GM20000 (cell line): ENCODE measurements around the gene PLXND1.

ENCODE experiments used
- DNase-seq: peaks from one replicate; pipeline ENCODE4 v3.0.0; 2012; ENCODE audit warnings: low spot score
- TF ChIP-seq, protein P1 (sequence below): IDR thresholded peaks from 2 replicates; pipeline ENCODE4 v1.5.1; 2012; ENCODE audit warnings: mild to moderate bottlenecking, control low read depth; ENCODE audit errors: extremely low read depth, missing control alignments

The PLXND1 gene

DNA sequence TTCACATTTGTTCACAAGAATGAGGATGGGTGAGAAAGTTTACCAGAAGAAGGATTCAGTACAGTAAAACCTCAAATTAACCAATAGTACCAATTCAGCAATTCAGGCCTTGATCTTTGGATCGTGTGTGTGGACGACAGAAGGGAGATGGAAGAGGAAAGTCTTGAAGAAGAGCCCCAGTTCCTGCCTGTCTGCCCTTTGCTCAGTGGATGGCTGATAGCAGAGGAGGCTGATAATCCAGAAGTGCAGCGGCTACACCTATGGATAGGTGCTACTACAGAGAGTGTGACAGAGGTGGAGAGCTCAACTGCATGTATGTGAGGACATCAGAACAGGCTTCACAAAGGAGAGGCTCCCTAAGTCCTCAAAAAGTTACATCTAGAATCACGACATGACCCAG lies 29.2 kb upstream of the PLXND1 start:
- TF ChIP-seq, protein P1, sequence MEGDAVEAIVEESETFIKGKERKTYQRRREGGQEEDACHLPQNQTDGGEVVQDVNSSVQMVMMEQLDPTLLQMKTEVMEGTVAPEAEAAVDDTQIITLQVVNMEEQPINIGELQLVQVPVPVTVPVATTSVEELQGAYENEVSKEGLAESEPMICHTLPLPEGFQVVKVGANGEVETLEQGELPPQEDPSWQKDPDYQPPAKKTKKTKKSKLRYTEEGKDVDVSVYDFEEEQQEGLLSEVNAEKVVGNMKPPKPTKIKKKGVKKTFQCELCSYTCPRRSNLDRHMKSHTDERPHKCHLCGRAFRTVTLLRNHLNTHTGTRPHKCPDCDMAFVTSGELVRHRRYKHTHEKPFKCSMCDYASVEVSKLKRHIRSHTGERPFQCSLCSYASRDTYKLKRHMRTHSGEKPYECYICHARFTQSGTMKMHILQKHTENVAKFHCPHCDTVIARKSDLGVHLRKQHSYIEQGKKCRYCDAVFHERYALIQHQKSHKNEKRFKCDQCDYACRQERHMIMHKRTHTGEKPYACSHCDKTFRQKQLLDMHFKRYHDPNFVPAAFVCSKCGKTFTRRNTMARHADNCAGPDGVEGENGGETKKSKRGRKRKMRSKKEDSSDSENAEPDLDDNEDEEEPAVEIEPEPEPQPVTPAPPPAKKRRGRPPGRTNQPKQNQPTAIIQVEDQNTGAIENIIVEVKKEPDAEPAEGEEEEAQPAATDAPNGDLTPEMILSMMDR = no peak

DNA sequence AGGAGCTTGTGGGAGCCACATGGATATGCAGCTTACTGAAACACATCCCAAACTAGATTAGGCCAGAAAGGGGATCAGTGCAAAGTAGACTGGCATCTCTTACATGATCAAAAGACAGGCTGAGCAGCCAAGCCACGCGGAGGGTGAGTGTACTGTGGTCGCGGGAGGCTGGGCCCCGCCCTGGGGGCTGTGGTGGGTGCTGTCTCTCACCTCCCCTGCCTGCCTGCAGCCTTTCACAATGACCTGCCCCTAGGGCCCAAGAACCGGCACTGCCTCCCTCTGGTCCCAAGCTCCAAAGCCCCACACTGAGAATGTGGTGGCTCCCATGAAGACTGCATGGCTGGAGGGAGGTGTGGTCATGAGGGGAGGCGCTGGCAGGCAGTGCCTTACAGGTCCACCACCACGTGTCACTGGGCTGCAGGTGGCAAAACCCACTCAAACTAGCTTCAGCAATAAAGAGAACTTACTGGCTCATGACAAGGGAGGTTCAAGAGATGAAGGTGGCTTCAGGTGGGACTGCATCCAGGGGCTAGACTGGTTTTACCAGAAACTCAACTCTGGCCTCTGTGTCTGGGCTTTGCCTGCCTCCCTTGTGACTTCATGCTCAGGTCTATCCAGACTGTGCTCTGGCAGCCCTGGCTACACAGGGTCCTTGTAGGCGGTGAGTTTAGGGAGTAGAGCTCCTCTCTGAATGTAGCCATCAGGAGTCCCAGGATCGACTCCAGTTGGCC lies 27.4 kb upstream of the PLXND1 start:
- TF ChIP-seq, protein P1 = no peak
- no peak for DNase-seq

More for the DNA sequence above, 29.2 kb upstream of the PLXND1 start:
- no peak for DNase-seq

DNA sequence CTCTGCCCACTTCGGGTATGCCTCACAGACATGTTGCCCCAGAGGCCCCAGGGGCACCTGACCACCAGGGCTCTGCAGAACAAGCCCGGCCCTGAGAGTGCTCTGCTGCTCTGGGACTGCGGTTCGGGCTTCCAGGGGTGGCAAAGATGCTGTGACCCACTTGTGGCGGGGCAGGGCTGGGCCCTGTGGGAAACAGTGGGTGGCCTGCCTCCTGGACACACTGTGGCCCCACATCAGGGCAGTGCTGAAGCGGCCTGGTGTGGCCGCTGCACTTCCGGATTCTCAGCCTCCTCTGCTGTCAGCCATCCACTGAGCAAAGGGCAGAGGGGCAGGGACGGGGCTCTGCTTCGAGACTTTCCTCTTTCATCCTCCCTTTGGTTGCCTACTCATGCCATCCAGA lies 26.5 kb upstream of the PLXND1 start:
- TF ChIP-seq, protein P1 = no peak

DNA sequence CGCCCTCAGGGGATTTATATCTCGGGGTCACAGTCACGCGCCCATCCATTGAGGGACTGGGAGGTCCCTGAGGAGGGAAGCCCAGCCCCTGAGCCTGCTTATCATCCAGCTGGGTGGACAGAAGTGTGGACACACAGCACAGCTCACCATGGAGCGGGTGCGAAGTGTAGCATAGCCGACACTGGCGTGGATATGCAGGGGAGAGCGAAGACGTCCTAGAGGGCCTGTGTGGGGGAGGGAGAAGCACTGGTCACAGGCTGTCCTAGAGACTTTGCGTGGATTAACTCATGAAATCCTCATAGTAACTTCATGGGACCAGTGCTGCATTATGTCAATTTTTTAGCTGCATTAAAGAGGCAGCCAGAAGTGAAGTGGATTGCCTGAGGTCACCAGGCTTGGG lies 26.1 kb upstream of the PLXND1 start:
- no peak for DNase-seq
- TF ChIP-seq, protein P1 = no peak

More for the DNA sequence above, 26.5 kb upstream of the PLXND1 start:
- DNase-seq = no peak

DNA sequence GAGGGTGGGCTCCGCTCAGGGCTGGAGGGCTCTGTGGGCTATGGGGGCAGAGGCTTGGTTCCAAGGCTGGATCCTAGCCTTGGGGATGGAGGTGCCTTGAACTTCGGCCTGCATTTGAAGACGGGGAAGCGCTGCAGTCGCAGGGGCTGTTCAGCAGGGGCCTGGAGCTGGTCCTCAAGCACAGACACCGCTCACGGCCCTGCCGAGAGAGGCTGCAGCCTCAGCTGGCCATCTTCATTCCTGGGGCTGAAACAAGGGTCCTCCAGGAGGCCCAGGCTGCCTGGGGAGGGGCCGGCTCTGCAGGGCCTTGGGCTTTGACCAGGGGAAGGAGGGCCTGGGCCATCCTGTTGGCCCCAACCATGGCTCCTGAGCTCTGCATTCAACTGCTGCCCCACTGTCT lies 25.6 kb upstream of the PLXND1 start:
- DNase-seq = no peak
- TF ChIP-seq, protein P1 = no peak

DNA sequence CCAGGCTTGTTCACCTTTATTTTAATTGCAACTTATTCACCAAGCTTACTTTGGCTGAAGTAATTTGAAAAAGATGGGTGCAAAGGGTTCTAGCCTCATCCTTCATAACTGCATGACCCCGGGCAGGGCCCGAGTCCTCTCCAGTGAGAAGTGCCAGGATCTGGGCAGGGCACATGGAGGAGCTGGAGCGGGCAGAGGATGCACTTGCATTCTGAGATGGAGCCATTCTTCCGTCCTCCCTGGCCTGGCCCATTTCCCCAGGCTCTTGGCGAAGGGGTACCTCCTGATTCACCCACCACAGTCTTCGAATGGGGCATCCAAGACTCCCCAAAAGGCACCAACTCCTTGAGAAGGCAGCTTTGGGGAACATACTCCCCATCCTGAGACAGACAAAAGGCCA lies 22.5 kb upstream of the PLXND1 start:
- TF ChIP-seq, protein P1 = no peak
- no peak for DNase-seq

DNA sequence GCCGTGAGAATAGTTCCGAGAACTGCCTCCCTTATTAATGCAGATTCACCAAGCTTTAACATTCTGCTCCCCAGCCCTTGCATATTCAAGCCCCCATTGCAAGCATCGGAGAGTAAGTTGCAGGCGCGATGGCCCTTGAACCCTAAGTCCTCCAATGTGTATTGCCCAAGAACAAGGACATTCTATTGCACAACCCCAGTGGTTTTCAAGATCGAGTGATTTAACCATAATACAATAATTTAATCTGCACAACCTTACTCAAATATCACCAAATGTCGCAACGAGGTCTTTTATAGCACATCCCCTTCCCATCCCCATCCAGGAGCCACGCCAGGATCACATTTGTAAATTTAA lies 21.7 kb upstream of the PLXND1 start:
- DNase-seq = no peak
- TF ChIP-seq, protein P1 = no peak
